ENCODE results near the gene DMBX1.

Gene DMBX1

DNA sequence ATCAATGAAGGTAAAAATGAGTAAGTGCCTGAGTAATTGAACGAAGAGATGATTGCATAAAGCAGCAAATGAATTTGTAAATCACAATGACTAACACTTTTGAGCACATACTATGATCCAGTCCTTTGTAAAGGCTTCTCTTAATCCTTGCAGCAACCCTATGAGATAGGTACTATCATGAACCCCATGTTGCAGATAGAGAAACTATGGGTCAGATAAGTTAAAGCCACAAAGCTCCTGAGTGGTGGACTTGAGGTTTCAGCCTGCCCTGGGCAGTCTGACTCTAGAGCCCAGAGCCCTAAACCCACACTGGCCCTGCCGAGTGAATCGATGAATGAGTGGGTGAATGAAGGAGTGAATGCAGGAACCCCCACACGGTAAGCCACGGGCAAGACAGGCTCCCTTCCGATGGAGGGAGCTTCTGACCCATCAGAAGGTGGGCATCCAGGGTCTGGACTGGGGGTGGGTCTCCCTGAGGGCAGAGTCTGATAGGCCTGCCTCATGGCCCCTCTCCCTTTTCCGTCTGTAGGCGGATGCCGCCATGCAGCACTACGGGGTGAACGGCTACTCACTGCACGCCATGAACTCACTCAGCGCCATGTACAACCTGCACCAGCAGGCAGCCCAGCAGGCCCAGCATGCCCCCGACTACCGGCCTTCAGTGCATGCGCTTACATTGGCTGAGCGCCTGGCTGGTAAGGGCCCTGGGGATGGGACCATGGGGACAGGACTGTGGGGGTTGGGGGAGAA, 17.0 kb downstream of the DMBX1 start:
- DNase-seq = no peak

DNA sequence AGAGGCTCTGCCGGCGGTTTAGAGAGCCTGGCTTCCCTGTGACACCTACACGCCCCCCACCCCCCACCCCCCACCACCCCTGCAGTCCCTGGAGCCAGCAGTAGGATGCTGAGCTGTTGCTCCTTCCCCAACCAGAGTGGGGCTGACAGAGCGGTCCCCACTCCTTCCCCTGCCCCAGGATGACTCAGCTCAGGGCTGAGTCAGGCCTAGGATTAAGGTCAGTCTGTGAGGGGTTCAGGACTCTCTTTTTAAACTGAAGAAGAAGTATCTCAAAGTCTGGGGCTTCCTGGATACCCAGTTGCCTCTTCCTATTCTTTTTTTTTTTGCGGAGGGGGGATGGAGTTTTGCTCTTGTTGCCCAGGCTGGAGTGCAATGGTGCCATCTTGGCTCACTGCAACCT, 19.1 kb downstream of the DMBX1 start:
- no peak for DNase-seq

DNA sequence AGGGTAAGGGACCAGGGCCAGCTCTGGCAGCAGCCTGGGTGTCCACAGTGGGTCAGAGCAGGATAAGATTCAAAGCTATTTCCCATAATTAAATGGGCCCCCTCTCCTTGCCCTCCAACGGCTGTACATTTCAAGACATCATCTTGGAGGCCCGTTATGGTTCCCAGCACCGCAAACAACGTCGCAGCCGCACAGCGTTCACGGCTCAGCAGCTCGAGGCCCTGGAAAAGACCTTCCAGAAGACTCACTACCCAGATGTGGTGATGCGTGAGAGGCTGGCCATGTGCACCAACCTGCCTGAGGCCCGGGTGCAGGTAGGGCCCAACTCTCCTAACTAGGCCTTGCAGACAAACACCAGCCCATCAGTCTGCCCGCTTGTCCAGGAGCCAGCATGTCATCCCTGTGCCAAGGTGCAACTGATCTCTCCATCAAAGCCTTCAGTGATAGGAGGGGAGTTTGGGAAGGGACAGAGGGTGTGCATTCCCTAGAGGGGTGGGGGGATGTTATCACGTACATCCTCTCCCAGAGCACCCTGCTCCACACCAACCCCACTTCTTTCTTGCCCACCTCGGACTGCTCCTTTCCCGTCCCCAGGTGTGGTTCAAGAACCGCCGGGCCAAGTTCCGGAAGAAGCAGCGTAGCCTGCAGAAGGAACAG, 20.8 kb downstream of the DMBX1 start:
- no peak for DNase-seq

DNA sequence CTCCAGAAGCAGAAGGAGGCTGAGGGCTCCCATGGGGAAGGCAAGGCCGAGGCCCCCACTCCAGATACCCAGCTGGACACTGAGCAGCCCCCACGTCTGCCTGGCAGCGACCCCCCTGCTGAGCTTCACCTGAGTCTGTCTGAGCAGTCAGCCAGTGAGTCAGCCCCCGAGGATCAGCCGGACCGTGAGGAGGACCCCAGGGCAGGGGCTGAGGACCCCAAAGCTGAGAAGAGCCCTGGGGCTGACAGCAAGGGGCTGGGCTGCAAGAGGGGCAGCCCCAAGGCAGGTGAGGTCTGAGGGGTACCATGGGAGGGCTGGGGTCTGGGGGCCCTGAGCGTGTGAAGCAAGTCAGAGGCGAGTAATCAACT, 21.3 kb downstream of the DMBX1 start:
- no peak for DNase-seq

DNA sequence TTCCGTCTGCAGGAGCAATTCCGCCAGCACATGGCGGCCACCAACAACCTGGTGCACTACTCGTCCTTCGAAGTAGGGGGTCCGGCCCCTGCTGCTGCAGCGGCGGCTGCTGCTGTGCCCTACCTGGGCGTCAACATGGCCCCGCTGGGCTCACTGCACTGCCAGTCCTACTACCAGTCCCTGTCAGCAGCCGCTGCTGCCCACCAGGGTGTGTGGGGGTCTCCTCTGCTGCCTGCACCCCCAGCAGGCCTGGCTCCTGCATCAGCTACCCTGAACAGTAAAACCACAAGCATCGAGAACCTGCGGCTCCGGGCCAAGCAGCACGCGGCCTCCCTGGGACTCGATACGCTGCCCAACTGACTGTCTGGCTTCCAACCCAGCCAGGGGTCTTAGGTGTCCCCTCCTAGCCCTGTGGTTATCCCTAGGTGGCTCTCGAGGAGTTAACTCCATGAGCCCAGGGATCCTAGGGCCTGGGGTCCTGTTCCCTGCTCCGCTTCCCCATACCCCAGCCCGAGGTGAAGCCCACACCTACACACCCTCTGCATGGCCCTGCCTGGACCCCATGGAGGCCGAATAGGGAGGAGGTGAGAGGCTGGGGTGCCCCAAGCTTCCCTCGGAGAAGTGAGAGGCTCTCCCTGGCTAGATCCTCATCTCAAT, 22.6 kb downstream of the DMBX1 start:
- no peak for DNase-seq

GRCh38 chr1:46512792-46513190, 23.2 kb downstream of the DMBX1 start:
- DNase-seq = no peak

DNA sequence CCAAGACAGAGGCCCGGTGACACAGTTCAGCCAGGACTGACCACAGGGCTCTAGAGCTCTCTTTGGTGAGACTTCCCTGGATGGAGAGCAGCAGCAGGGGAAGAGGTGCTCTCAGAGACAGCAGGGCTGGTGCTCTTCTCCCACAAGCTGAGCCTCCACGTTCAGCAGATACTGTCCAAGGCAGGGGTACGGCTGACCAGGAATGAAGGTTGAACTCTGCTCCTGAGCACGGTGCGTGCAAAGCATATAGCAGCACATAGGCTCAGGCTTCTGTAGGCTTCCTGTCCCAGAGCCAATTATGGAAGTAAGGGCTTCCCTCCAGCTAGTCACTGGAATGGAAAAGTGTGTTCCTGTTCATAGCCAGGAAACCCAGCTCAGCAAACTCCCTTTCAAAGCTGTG, 23.9 kb downstream of the DMBX1 start:
- no peak for DNase-seq

DNA sequence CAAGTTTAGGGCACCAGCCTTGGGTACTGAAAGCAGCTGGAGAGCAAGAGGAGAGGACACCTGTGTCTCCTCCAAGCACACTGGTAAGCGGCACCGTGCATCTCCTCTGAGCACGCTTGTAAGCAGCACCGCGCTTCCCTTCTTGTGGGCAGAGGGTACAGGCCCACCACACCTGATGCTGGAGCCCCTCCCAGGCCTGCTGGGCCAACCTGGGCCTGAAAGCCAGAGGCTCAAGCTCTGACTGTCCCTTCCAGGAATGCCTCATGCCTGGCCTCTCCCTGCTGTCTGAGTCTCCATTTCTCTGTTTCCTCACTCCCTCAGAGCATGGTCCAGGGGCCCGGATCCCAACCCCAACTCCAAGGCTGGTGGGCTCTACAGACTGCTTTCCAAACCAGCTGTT, 25.9 kb downstream of the DMBX1 start:
- no peak for DNase-seq

GRCh38 chr1:46516200-46516950, 26.7 kb downstream of the DMBX1 start:
- DNase-seq = no peak

DNA sequence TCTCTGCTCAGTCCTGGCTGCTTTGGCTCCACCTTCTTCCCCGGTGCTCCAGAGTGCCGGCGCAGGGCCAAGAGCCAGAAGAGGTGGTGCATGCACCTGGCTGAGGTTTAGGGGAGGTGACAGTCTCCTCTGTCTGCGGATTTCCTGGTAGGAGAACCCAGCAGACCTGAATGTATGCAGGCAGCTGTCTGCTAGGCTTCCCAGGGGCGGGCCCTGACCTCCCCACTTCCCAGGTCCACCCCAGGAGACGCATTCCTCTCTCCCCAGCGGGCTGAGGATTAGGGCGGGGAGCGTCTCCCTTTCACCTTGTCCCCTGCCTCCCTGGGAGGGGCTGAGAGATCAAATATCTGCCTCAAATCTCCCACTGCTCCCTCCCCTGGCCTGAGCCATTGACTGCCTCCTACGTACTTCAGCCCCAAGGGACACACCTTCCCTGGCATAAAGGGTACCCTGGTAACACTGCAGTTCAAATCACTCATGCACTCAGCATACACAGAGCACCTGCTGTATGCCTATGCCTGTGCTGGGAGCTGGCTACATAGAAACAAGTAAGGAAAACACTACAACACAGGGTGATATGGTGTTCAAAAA, 27.5 kb downstream of the DMBX1 start:
- DNase-seq = no peak

- DNase-seq = no peak
Measured at GRCh38 chr1:46517932-46518498, 28.4 kb downstream of the DMBX1 start.

DNA sequence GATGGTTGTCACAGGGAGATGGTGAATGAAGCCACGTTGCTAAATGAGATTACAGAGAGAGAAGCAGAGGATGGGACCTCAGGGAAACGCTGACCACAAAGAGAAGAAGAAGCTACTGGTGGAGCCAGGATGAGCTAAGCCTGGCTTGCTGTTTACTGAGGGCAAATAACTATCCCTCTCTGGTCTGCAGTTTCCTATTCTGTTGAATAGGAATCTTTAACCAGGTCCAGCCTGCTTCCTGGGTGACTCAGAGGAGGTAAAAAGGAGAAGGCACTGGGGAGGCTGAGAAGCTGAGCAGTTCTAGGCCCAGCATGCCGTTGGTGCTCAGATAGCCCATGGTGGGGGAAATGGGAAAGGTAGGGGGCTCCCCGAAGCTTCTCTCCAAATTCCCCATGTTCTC, 29.6 kb downstream of the DMBX1 start:
- no peak for DNase-seq

- no peak for DNase-seq
Measured at GRCh38 chr1:46520063-46520911, 30.7 kb downstream of the DMBX1 start.

GRCh38 chr1:46521414-46521813, 31.8 kb downstream of the DMBX1 start:
- DNase-seq = no peak

- DNase-seq = peak; percentile 24
Measured at GRCh38 chr1:46522184-46522968, 32.7 kb downstream of the DMBX1 start.

DNA sequence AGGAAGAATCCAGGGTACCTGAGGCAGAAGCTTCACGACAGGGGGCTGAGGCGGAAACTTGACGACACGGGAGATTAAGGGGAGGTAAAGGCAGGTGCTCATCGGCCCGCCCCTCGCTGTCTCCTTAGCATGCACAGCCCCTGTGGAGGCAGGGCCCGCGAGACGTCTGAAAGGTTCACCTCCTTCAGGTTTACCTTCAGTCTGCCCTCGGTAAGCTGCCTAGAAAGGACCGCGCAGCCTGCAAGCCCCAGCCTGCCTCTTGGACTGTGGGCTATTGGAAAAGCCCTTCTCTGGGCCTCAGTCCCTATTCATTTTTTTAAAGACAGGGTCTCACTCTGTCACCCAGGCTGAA, 33.3 kb downstream of the DMBX1 start:
- no peak for DNase-seq

DNA sequence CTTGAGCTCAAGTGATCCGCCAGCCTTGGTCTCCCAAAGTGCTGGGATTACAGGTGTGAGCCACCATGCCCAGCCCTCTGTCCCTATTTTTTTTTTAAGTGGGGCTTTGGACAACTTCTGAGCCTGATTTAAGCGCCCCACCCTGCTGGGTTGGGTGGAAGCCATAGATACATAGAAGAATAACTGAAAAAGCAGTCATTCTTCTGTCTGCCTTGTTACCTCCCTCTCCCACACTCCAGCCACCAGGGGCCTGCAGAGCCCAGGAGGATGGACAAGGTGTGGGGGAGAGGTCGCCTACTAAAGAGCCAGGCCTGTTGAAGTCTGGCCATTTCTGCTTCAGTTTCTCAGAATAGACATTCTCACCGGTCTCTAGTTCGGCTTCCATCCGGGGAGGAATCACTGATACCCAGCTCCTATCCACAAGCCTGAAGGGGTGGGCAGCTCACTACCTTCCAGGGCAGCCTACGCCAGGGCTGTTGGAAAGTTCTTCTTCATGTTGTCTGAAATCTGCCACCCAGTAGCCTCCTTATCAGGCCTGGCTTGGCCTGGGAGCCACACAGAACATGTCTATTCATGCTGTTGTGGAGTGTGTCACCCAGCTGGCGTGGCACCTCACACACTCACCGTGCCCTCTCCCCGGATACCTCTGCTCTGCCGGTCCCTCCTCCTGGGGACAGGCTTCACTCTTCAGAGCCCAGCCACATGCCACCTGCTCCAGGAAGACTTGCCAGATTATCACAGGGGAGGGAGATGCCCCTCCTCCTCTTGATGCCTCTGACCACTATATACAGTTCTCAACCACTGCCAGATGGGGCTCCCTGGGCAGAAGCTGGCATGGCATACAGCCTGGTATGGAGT, 34.1 kb downstream of the DMBX1 start:
- no peak for DNase-seq

DNA sequence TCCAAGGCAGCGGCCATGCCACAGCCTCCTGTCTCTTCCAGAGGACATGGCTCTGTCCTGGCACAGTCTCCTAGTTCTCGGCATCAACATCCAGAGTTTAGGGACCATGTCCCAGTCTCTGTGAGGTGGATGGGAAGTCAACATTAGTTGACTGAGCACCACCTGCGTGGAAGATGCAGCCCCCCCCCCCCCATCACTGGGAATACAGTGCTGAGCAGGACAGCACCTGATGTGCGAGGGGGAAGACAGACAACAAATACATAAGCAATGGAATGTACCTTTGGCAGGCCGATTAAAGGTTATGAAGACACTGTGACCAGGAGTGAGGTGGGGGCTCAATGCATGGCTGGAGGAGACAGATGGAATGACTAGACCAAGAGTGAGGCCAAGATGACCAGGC, 35.2 kb downstream of the DMBX1 start:
- DNase-seq = no peak

GRCh38 chr1:46525253-46525983, 35.8 kb downstream of the DMBX1 start:
- no peak for DNase-seq

Data from right kidney (tissue), 1 donor.